TTC549 (cell line): ENCODE data around the gene ZNF850.

Experiments
- FAIRE-seq: peaks from 2 replicates; lab custom pipeline; 2012; peaks lifted over from hg19 to GRCh38; lab: Jason Lieb, UNC

The ZNF850 gene

GRCh38 chr19:36688058-36688457 is 84.5 kb downstream of the ZNF850 start:
- no peak for FAIRE-seq

DNA sequence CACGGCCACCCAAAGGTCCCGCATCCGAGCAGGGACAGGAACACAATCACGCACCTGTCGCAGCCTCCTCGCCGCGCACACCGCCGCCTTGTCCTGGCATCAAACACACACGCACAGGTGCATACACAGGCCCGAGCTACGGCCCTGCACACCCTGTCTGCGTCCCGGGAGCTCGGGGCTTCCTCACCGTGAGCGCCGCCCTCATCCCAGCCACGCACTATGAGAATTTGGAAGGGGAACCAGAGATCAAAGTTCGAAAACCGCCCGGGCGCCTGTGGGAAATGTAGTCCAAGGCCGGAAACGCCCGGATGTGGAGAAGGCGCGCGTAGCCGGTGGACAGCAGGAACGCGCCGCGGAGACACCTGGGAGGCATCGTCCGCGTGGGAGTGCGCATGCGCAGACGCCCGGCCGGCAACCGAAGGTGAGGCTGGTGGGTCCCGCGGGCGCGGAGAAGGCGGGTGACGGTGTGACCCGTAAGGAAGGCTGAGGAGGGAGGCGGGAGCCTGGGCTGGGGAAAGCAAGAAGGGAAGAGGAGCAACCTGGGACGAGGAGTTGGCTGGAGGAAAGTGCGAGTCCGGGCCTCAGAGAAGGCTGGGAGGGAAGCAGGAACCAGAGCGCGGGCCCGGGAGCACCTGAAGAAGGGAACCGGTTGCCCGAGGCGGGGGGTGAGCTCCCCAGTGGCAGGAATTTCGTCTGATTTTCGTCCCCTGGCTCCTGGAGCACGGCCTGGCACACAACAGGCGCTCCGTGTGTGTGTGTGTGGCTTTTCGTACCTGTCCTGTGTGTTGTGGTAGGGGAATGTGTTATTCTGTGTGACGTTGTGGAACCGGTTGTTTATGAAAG is 85.2 kb downstream of the ZNF850 start, which contains the start of gene ZNF567:
ZNF567 (plus strand) TSS at position 399 of the 843 bp plus-strand sequence. CDS start 7,256 bp downstream, outside the sequence.
- peak; percentile 82 for FAIRE-seq

DNA sequence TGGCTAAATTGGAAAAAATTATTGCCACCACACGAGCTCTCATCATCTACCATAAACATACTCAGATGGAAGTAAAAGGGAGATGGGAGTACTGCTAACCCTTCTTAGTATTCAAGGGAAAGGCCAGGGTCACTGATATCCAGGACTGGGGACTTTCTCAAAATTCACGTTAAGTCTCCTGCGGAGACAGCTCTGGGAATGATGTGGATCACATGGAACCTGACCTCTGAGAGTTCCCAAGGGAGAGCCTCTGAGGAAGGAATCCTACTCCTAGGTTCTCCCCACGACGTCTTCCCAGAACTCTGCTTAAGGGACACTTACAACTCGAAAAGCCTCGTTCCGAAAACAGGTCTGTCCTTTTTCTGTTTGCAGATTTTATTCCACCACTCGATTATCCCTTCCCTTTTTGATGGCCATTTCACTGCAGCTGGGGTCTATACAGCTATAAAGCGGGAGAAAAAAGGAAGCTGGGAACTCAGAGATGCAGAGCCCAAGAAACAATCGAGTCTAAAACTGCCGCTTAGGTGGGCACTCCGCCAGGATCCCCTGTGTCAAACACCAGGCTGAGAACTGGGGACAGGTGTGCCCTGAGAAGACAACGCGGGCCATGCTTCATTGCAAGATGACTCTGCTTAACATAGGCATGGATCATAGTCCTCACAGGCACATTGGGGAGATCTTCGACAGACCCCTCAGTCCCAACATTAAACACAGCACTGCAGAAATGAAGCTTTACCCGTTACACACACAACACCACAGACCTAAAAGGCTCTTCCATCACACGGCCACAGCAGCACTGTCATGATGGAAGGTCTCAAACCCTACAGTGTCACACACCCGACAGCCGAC is 86.0 kb downstream of the ZNF850 start:
- no peak for FAIRE-seq

DNA sequence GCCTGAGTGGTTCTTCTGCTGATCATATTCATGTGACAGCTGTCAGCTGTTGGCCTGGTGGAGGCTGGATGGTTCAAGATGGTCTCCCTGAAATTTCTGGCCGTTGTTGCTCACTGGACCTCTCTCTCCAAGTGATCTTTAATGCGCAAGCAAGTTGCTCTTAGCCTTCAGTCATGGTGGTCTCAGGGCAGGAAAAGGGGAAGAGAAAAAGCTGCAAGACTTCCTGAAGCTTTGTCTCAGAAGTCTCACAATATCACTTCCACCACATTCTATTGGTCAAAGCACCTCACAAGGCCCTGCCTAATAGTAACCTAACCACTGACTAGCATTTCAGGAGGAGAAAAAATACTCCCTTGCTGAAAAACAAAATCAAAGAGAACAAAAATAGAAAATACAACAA is 86.8 kb downstream of the ZNF850 start:
- no peak for FAIRE-seq

GRCh38 chr19:36679455-36679854 is 93.2 kb downstream of the ZNF850 start:
- no peak for FAIRE-seq

- FAIRE-seq, result no peak
These were observed 98.4 kb downstream of the ZNF850 start for GRCh38 chr19:36674201-36674600.

- no peak for FAIRE-seq
These were observed 100.2 kb downstream of the ZNF850 start for GRCh38 chr19:36672368-36672767.

GRCh38 chr19:36668646-36669045 is 104.0 kb downstream of the ZNF850 start:
- FAIRE-seq, result no peak

DNA sequence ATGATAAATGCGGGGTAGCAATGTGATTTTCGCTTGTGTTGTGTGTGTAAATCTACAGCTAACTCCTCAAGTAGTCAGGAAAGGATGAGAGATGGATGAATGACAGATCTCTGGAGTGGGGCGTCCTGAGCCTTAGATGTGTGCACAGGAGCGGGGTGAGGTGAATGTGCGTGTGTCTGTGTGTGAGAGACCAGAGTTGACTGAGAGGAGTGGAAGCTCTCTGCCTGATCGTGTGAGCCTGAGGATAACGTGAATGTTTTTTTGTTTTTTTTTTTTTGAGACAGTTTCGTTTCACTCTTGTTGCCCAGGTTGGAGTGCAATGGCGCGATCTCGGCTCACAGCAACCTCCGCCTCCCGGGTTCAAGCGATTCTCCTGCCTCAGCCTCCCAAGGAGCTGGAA is 106.8 kb downstream of the ZNF850 start:
- no peak for FAIRE-seq
